ENCODE measurements around the gene TRA2B.

DNA sequence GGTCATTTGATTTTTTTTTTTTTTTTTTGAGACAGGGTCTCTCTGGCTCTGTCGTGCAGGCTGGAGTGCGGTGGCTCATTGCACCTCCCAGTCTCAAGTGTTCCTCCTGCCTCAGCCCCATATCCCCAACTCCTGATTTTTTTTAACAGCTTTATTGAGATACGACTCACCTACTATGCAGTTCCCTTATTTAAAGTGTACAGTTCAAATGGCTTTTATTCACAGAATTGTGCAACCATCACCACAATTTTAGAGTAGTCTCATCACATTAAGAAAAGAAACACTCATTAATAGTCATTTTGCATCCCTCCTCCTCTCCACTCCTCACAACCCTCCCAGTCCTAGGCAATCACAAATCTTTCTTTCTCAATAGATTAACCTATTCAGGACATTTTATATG, 1.9 kb upstream of the TRA2B start:
- TF ChIP-seq, protein P1, sequence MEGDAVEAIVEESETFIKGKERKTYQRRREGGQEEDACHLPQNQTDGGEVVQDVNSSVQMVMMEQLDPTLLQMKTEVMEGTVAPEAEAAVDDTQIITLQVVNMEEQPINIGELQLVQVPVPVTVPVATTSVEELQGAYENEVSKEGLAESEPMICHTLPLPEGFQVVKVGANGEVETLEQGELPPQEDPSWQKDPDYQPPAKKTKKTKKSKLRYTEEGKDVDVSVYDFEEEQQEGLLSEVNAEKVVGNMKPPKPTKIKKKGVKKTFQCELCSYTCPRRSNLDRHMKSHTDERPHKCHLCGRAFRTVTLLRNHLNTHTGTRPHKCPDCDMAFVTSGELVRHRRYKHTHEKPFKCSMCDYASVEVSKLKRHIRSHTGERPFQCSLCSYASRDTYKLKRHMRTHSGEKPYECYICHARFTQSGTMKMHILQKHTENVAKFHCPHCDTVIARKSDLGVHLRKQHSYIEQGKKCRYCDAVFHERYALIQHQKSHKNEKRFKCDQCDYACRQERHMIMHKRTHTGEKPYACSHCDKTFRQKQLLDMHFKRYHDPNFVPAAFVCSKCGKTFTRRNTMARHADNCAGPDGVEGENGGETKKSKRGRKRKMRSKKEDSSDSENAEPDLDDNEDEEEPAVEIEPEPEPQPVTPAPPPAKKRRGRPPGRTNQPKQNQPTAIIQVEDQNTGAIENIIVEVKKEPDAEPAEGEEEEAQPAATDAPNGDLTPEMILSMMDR (conservative IDR thresholded peaks at IDR 0.05): no peak
- TF ChIP-seq ZFX (IDR thresholded peaks at IDR 0.05): no peak
